Loucy (cell line): ENCODE measurements around the gene GULP1.

ENCODE experiments used
- CTCF ChIP-seq: fragments of 200-600 bp; sonication (generic); conservative IDR thresholded peaks from 2 replicates; pipeline ENCODE4 v1.5.1; 2014; ENCODE audit warnings: mild to moderate bottlenecking, antibody characterized with exemption, low read length
- EZH2phosphoT487 ChIP-seq: fragments of 200-600 bp; IDR thresholded peaks from 2 replicates; pipeline ENCODE4 v1.6.1; 2018; ENCODE audit warnings: antibody characterized with exemption, mild to moderate bottlenecking, moderate library complexity, borderline replicate concordance

GRCh38 chr2:188582211-188582610, 290.5 kb downstream of the GULP1 start:
- TF ChIP-seq EZH2phosphoT487, result no peak
- TF ChIP-seq CTCF, result no peak
